K562 (cell line): Measurements from ENCODE around the gene NPY1R. TPM values are rescaled to one million over a fixed set of nuclear protein-coding genes. Genes with fewer than 3 reads are reported as not detected.

ENCODE experiments used
- ATAC-seq: fragments of 200-7000 bp; cut with Tn5 transposase; 3 replicates; pipeline ENCODE4 v1.9.1; 2020; ENCODE audit warnings: moderate library complexity
- BruUV-seq: library from RNA; stranded (reverse); fragments of 400-500 nt; replicated peaks from 2 replicates; lab custom pipeline; 2021; lab: Mats Ljungman, UMichigan
- CTCF ChIA-PET: fragments of 300-600 bp; formaldehyde crosslinking; extraction: SDS; loops from one replicate; lab custom pipeline; 2021; ENCODE audit warnings: low intra/inter-chr PET ratio; lab: Yijun Ruan, JAX
- POLR2A ChIA-PET: fragments of 300-600, 350-650 bp; sonication (Branson Sonifier 250); formaldehyde crosslinking; extraction: SDS; loops from one replicate; lab custom pipeline; 2021; ENCODE audit warnings: antibody characterized with exemption, inconsistent platforms; lab: Yijun Ruan, JAX
- DNase-seq, 4 experiments: peaks; one replicate each; pipeline versions ENCODE4 v3.0.0 to v3.0.0-alpha.2; 2011 to 2018; ENCODE audit warnings: low spot score in 3 of 4, mixed read lengths in 3 of 4; ENCODE audit errors: extremely low read depth in 1 of 4
- FAIRE-seq: peaks from 2 replicates; lab custom pipeline; 2011; peaks lifted over from hg19 to GRCh38; lab: Jason Lieb, UNC
- H2AFZ ChIP-seq: 2 replicates; pipeline ENCODE4 v1.6.0; 2011; ENCODE audit warnings: low read depth, low read length, control low read depth, inconsistent platforms
- H3K27ac ChIP-seq: fragments of 200-600 bp; 3 replicates; pipeline ENCODE4 v1.8.0; 2011; ENCODE audit warnings: low read depth, mild to moderate bottlenecking, control low read depth, inconsistent platforms, low read length, moderate library complexity, mixed read lengths; ENCODE audit errors: extremely low read depth
- H3K27me3 ChIP-seq, 2 experiments: fragments of 300-600 bp in 1 of 2; 2 replicates in 1 of 2; 3 replicates in 1 of 2; pipeline versions ENCODE4 v1.6.0 to v1.8.0; 2011; ENCODE audit warnings: inconsistent platforms in 2 of 2, low read length in 2 of 2, mild to moderate bottlenecking in 1 of 2, mixed read lengths in 1 of 2, moderate library complexity in 1 of 2; ENCODE audit not compliant: control insufficient read depth in 2 of 2, insufficient read depth in 2 of 2
- H3K36me3 ChIP-seq: fragments of 300-600 bp; 3 replicates; pipeline ENCODE4 v1.8.0; 2011; ENCODE audit warnings: mild to moderate bottlenecking, low read length, inconsistent platforms; ENCODE audit not compliant: control insufficient read depth, insufficient read depth
- H3K4me1 ChIP-seq, 2 experiments: fragments of 200-600 bp in 1 of 2; replicated peaks in 1 of 2; 2 replicates in 1 of 2; 3 replicates in 1 of 2; pipeline versions ENCODE4 v1.5.1 to v1.8.0; 2011; ENCODE audit warnings: inconsistent platforms in 2 of 2, low read length in 2 of 2, mild to moderate bottlenecking in 1 of 2, mixed read lengths in 1 of 2, moderate library complexity in 1 of 2; ENCODE audit not compliant: control insufficient read depth in 2 of 2, insufficient read depth in 2 of 2
- H3K4me2 ChIP-seq: 2 replicates; pipeline ENCODE4 v1.6.1; 2011; ENCODE audit warnings: low read length, control low read depth, inconsistent platforms, mixed read lengths; ENCODE audit not compliant: insufficient read depth
- H3K4me3 ChIP-seq: fragments of 200-600 bp; sonication (generic), shearing (Covaris generic); 2 replicates; pipeline ENCODE4 v1.5.1; 2016; ENCODE audit warnings: control low read depth, inconsistent platforms
- H3K79me2 ChIP-seq: fragments of 200-600 bp; 3 replicates; pipeline ENCODE4 v1.8.0; 2011; ENCODE audit warnings: low read length, inconsistent platforms; ENCODE audit not compliant: control insufficient read depth, insufficient read depth
- H3K9ac ChIP-seq, 2 experiments: 2 replicates each; pipeline versions ENCODE4 v1.6.0 to v1.6.1; 2011; ENCODE audit warnings: low read depth in 2 of 2, low read length in 2 of 2, control low read depth in 1 of 2, inconsistent platforms in 1 of 2, mild to moderate bottlenecking in 1 of 2, mixed read lengths in 1 of 2; ENCODE audit not compliant: insufficient read depth in 1 of 2
- H3K9me1 ChIP-seq: one replicate; pipeline ENCODE4 v1.6.0; 2011; ENCODE audit warnings: inconsistent platforms, mild to moderate bottlenecking, low read length, moderate library complexity; ENCODE audit not compliant: control insufficient read depth, insufficient read depth
- H3K9me3 ChIP-seq: replicated peaks from 2 replicates; pipeline ENCODE4 v1.5.1; 2011; ENCODE audit warnings: low read depth, low read length, inconsistent platforms; ENCODE audit not compliant: control insufficient read depth, insufficient read depth
- H4K20me1 ChIP-seq: replicated peaks from 2 replicates; pipeline ENCODE4 v1.6.1; 2011; ENCODE audit warnings: low read length, inconsistent platforms, mixed read lengths; ENCODE audit not compliant: control insufficient read depth, insufficient read depth
- SP1 ChIP-seq: sonication (generic); formaldehyde crosslinking; IDR thresholded peaks from 2 replicates; pipeline ENCODE4 v1.8.1; 2022; ENCODE audit warnings: mild to moderate bottlenecking, missing genetic modification reagents
- WGBS: fragments of 100-300 bp; shearing (Covaris generic); methylation state at CpG from one replicate; pipeline ENCODE4 v1.1.6; 2016; ENCODE audit warnings: low coverage, mixed read lengths; ENCODE audit not compliant: insufficient coverage; ENCODE audit errors: missing lambda C conversion rate; 5-methylcytosine and 5-hydroxymethylcytosine counted together
- in situ Hi-C: fragments of 300-500 bp; cut with MboI; formaldehyde crosslinking; loops from 4 replicates; pipeline ENCODE4 v1.15.0; 2018; ENCODE audit warnings: inconsistent platforms, mixed read lengths
- intact Hi-C: fragments of 100-400 bp; cut with micrococcal nuclease; formaldehyde crosslinking; loops from 2 replicates; pipeline ENCODE4 v1.14.2; 2022
- polyA plus RNA-seq, 8 experiments: library from polyadenylated mRNA; depleted of rRNA in 4 of 8; stranded (reverse) in 5 of 8; unstranded in 3 of 8; fragments of >200 nt; fragmentation: Nextera tagmentation in 2 of 8; fragmentation: Illumina TruSeq in 1 of 8; extraction: Ambion mirVana in 2 of 8; extraction: Trizol in 1 of 8; gene quantifications; 2 replicates each; pipeline versions ENCODE4 v1.2.1 to v1.2.3, GENCODE V29; 2011 to 2014; ENCODE audit warnings: inconsistent platforms in 1 of 8, missing spikeins in 1 of 8
- total RNA-seq, 7 experiments: library from RNA; depleted of rRNA in 6 of 7; stranded (reverse); fragments of >200 nt in 6 of 7; fragmentation: Illumina TruSeq in 2 of 7; extraction: Trizol in 2 of 7; gene quantifications; 2 replicates each; pipeline versions ENCODE4 v1.2.1 to v1.2.3, GENCODE V29; 2011 to 2021; ENCODE audit warnings: low replicate concordance in 1 of 7
- TF ChIP-seq, protein P1 (sequence below): fragments of 450-650 bp; formaldehyde crosslinking; conservative IDR thresholded peaks from 2 replicates; pipeline ENCODE4 v1.4.0; 2022; ENCODE audit warnings: mild to moderate bottlenecking, missing genetic modification characterization
- TF ChIP-seq, protein P2 (sequence below): fragments of 450-650 bp; IDR thresholded peaks from 2 replicates; pipeline ENCODE4 v1.6.1; 2014; ENCODE audit warnings: low read depth, mild to moderate bottlenecking, moderate library complexity, borderline replicate concordance

NPY1R gene
- total and polyA plus RNA-seq, 9 of the 15 experiments (the other 6 are each of a cell fraction or from before 2014, with no cell fraction given) = 0.04 to 0.18 (median 0.12) TPM; not detected in 5

DNA sequence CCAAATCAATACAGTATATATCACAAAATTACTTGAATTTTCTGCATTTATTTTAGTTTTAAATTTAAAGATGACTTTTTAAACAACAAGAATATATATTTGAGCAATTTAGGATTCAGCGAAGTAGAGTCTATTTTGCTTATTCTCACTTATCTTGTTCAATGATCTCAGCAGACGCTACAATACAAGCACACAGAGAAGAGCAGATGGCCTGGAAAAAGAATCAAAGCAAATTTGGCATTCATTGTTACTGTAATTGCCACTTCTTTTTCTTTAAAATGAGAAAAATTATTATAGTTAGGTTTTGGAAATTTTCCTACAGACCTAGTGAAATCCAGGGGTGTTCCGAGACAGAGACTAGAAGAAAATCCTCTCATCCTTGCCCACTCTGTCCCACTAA is 57.5 kb downstream of the NPY1R start:
- H3K9me3 ChIP-seq = no peaks in the 10 kb centered on the region
- in situ Hi-C loops (no loop called here), intact Hi-C loops (loop anchor here (5.0 kb wide), 1 partner anchor 78 kb away; no protein-coding TSS in a partner anchor)
- POLR2A ChIA-PET = no interaction called here
- peaks cover 0 to 13% of the 10 kb centered on the region in 2 experiments; a peak in 3 of 5 replicates for H3K4me1 ChIP-seq
- 13% methylated on average over 3 of the region's 3 CpGs for WGBS
- FAIRE-seq = no peak
- CTCF ChIA-PET = no interaction called here
- H3K9me1 ChIP-seq = no peaks in the 10 kb centered on the region
- H3K4me3 ChIP-seq = no peak overlapping the region
- no TSS peak for BruUV-seq
- no peaks in the 10 kb centered on the region for H4K20me1 ChIP-seq
- H3K79me2 ChIP-seq = no peaks in the 10 kb centered on the region
- no peak overlapping the region for H3K9ac ChIP-seq
- no peak for DNase-seq
- H3K27ac ChIP-seq = no peak overlapping the region
- H3K27me3 ChIP-seq = no peaks in the 10 kb centered on the region; a peak in 1 of 5 replicates
- TF ChIP-seq, protein P1, sequence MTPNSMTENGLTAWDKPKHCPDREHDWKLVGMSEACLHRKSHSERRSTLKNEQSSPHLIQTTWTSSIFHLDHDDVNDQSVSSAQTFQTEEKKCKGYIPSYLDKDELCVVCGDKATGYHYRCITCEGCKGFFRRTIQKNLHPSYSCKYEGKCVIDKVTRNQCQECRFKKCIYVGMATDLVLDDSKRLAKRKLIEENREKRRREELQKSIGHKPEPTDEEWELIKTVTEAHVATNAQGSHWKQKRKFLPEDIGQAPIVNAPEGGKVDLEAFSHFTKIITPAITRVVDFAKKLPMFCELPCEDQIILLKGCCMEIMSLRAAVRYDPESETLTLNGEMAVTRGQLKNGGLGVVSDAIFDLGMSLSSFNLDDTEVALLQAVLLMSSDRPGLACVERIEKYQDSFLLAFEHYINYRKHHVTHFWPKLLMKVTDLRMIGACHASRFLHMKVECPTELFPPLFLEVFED = no peak
- TF ChIP-seq, protein P2, sequence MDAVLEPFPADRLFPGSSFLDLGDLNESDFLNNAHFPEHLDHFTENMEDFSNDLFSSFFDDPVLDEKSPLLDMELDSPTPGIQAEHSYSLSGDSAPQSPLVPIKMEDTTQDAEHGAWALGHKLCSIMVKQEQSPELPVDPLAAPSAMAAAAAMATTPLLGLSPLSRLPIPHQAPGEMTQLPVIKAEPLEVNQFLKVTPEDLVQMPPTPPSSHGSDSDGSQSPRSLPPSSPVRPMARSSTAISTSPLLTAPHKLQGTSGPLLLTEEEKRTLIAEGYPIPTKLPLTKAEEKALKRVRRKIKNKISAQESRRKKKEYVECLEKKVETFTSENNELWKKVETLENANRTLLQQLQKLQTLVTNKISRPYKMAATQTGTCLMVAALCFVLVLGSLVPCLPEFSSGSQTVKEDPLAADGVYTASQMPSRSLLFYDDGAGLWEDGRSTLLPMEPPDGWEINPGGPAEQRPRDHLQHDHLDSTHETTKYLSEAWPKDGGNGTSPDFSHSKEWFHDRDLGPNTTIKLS = no peak
- TF ChIP-seq SP1 (CRISPR knock-in tag) = no peak
- H3K4me2 ChIP-seq = no peak overlapping the region
- H2AFZ ChIP-seq = no peak overlapping the region
- no peaks in the 10 kb centered on the region for H3K36me3 ChIP-seq
- no peak for ATAC-seq

Other genes starting within 250 kb of the NPY1R start
- 25.8 and 31.6 TPM in 2 replicates for gene NAF1, start 165.7 kb downstream of the NPY1R start, total RNA-seq (2014; rRNA removed)
- 16.5 and 17.0 TPM in 2 replicates for gene NAF1, start 165.7 kb downstream of the NPY1R start, total RNA-seq (2014; rRNA removed; fragmentation: Illumina TruSeq; extraction: Trizol)
- 17.0 and 19.6 TPM in 2 replicates for gene NAF1, start 165.7 kb downstream of the NPY1R start, total RNA-seq (2015; rRNA removed; fragmentation: Illumina TruSeq; extraction: Trizol)
- 39.2 and 40.6 TPM in 2 replicates for gene NAF1, start 165.7 kb downstream of the NPY1R start, total RNA-seq (2021)
- 15.0 and 15.7 TPM in 2 replicates for gene NAF1, start 165.7 kb downstream of the NPY1R start, polyA plus RNA-seq (2011; rRNA removed)
- gene NAF1, start 165.7 kb downstream of the NPY1R start, polyA plus RNA-seq (2014; fragmentation: Illumina TruSeq; extraction: Trizol) = 20.8 and 22.0 TPM in 2 replicates
- 1 to 10 TPM; 2.4 to 2.7 TPM for gene NAF1, start 165.7 kb downstream of the NPY1R start, polyA plus RNA-seq (2014; fragmentation: Nextera tagmentation; extraction: Ambion mirVana)
- 21.6 TPM in 2 replicates for gene NAF1, start 165.7 kb downstream of the NPY1R start, polyA plus RNA-seq (2014; rRNA removed)
- not detected in 2 replicates for gene NPY5R, start 11.3 kb upstream of the NPY1R start, total RNA-seq (2014; rRNA removed)
- not detected in 2 replicates for gene NPY5R, start 11.3 kb upstream of the NPY1R start, total RNA-seq (2014; rRNA removed; fragmentation: Illumina TruSeq; extraction: Trizol)
- gene NPY5R, start 11.3 kb upstream of the NPY1R start, total RNA-seq (2015; rRNA removed; fragmentation: Illumina TruSeq; extraction: Trizol) = not detected in 2 replicates
- gene NPY5R, start 11.3 kb upstream of the NPY1R start, total RNA-seq (2021) = not detected in 2 replicates
- gene NPY5R, start 11.3 kb upstream of the NPY1R start, polyA plus RNA-seq (2011; rRNA removed) = not detected in 2 replicates
- gene NPY5R, start 11.3 kb upstream of the NPY1R start, polyA plus RNA-seq (2014; fragmentation: Illumina TruSeq; extraction: Trizol) = not detected in 2 replicates
- not detected for gene NPY5R, start 11.3 kb upstream of the NPY1R start, polyA plus RNA-seq (2014; fragmentation: Nextera tagmentation; extraction: Ambion mirVana)
- gene NPY5R, start 11.3 kb upstream of the NPY1R start, polyA plus RNA-seq (2014; rRNA removed) = not detected in 2 replicates
- gene TKTL2, start 141.2 kb upstream of the NPY1R start, total RNA-seq (2014; rRNA removed) = 0.09 and 0.12 TPM in 2 replicates
- 0.07 and 0.10 TPM in 2 replicates for gene TKTL2, start 141.2 kb upstream of the NPY1R start, total RNA-seq (2014; rRNA removed; fragmentation: Illumina TruSeq; extraction: Trizol)
- 0.04 TPM in 1 of 2 replicates, not detected in the other for gene TKTL2, start 141.2 kb upstream of the NPY1R start, total RNA-seq (2015; rRNA removed; fragmentation: Illumina TruSeq; extraction: Trizol)
- 0.07 and 0.09 TPM in 2 replicates for gene TKTL2, start 141.2 kb upstream of the NPY1R start, total RNA-seq (2021)
- 0.03 TPM in 1 of 2 replicates, not detected in the other for gene TKTL2, start 141.2 kb upstream of the NPY1R start, polyA plus RNA-seq (2011; rRNA removed)
- 0.04 TPM in 1 of 2 replicates, not detected in the other for gene TKTL2, start 141.2 kb upstream of the NPY1R start, polyA plus RNA-seq (2014; fragmentation: Illumina TruSeq; extraction: Trizol)
- gene TKTL2, start 141.2 kb upstream of the NPY1R start, polyA plus RNA-seq (2014; fragmentation: Nextera tagmentation; extraction: Ambion mirVana) = under 1 TPM; 0.10 to 0.31 TPM
- gene TKTL2, start 141.2 kb upstream of the NPY1R start, polyA plus RNA-seq (2014; rRNA removed) = 0.23 TPM in 1 of 2 replicates, not detected in the other
- 54.5 and 70.0 TPM in 2 replicates for gene TMA16, start 162.1 kb upstream of the NPY1R start, total RNA-seq (2014; rRNA removed)
- gene TMA16, start 162.1 kb upstream of the NPY1R start, total RNA-seq (2014; rRNA removed; fragmentation: Illumina TruSeq; extraction: Trizol) = 58.4 and 72.4 TPM in 2 replicates
- gene TMA16, start 162.1 kb upstream of the NPY1R start, total RNA-seq (2015; rRNA removed; fragmentation: Illumina TruSeq; extraction: Trizol) = 59.1 and 66.6 TPM in 2 replicates
- 47.7 and 49.5 TPM in 2 replicates for gene TMA16, start 162.1 kb upstream of the NPY1R start, total RNA-seq (2021)
- 23.2 and 27.7 TPM in 2 replicates for gene TMA16, start 162.1 kb upstream of the NPY1R start, polyA plus RNA-seq (2011; rRNA removed)
- 73.5 and 74.2 TPM in 2 replicates for gene TMA16, start 162.1 kb upstream of the NPY1R start, polyA plus RNA-seq (2014; fragmentation: Illumina TruSeq; extraction: Trizol)
- 10 to 100 TPM; 51.4 to 67.2 TPM for gene TMA16, start 162.1 kb upstream of the NPY1R start, polyA plus RNA-seq (2014; fragmentation: Nextera tagmentation; extraction: Ambion mirVana)
- gene TMA16, start 162.1 kb upstream of the NPY1R start, polyA plus RNA-seq (2014; rRNA removed) = 47.0 and 74.8 TPM in 2 replicates